ENCODE data around the gene FBXW12. TPM values are rescaled to one million over a fixed set of nuclear protein-coding genes. Genes with fewer than 3 reads are reported as not detected.
A peak's percentile ranks its signal among the peaks of the same experiment; 100 is the strongest.

FBXW12 gene
- total RNA-seq, 1 experiment from 2014 or later = 2.0 TPM

DNA sequence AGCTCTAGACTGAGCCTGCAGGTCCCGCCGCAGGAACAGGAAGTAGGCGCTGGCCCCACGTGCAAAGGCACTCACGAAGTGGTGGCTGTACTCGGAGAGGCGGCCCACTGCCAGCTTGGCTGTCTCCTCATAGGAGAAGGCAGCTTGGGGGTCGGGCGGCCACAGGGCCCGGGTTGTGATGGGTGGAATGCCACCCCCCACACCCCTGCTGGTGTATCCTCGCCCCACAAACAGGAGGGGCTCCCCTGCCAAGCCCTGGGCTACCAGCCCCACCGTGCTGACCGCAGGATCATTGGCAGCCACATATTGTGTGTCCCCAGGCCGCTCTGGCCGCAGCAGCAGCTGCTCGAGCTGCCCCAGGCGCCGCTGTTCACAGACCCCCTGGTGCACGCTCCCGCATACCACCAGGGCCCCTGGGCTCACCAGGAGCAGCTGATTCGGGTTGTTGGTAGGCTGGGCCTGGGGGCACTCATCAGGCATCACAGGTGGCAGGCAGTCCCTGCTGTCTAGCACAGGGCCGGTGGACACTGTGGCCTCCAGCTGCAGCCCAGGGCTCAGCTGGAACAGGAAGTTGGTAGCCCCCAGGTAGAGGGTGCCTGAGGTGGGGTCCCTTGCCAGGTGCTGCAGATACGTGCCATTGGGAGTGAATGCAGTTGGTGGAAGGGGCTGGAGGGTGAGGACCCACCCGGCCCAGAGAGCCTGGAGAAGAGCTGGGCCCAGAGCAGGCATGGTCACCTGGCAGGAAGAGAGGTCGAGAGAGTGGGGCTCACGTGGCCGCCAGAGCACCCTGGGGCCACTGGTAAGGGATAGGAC is 52.1 kb downstream of the FBXW12 start:
- Mint-ChIP-seq H3K9me3 (no peaks in the 10 kb centered on the region), H3K27me3 (ENCODE audit: low read depth) (no peaks in the 10 kb centered on the region), H3K36me3 (no peaks in the 10 kb centered on the region; the same call in 1 of the 2 replicates), H3K27ac (peak overlapping the region; percentile 16; the same call in 1 of the 2 replicates), H3K4me3 (no peak overlapping the region), H3K4me1 (peaks cover 31% of the 10 kb centered on the region)
- CTCF ChIA-PET = interaction anchor here (0.7 to 18.3 kb wide), 6 partner anchors 9 to 125 kb away, joined by 3 to 218 read pairs (median 8); partner anchors contain the start of genes ATRIP, CCDC51 and TMA7
- TF ChIP-seq GTF2I (CRISPR knock-in tag; conservative IDR thresholded peaks at IDR 0.05) (no peak), ZNF423 (CRISPR knock-in tag; IDR thresholded peaks at IDR 0.05) (no peak), ZNF232 (CRISPR knock-in tag; IDR thresholded peaks at IDR 0.05) (no peak), TCF7 (CRISPR knock-in tag; IDR thresholded peaks at IDR 0.05; ENCODE audit: low read depth) (no peak), ESRRA (CRISPR knock-in tag; IDR thresholded peaks at IDR 0.05; ENCODE audit: borderline replicate concordance) (no peak), SP1 (CRISPR knock-in tag; conservative IDR thresholded peaks at IDR 0.05) (no peak), CTCF (IDR thresholded peaks at IDR 0.05) (no peak), GABPB1 (CRISPR knock-in tag; IDR thresholded peaks at IDR 0.05) (no peak), IRF1 (CRISPR knock-in tag; IDR thresholded peaks at IDR 0.05) (no peak), ZNF416 (CRISPR knock-in tag; IDR thresholded peaks at IDR 0.05) (no peak), ZNF121 (CRISPR knock-in tag; IDR thresholded peaks at IDR 0.05) (no peak)
- TF ChIP-seq, protein P1, sequence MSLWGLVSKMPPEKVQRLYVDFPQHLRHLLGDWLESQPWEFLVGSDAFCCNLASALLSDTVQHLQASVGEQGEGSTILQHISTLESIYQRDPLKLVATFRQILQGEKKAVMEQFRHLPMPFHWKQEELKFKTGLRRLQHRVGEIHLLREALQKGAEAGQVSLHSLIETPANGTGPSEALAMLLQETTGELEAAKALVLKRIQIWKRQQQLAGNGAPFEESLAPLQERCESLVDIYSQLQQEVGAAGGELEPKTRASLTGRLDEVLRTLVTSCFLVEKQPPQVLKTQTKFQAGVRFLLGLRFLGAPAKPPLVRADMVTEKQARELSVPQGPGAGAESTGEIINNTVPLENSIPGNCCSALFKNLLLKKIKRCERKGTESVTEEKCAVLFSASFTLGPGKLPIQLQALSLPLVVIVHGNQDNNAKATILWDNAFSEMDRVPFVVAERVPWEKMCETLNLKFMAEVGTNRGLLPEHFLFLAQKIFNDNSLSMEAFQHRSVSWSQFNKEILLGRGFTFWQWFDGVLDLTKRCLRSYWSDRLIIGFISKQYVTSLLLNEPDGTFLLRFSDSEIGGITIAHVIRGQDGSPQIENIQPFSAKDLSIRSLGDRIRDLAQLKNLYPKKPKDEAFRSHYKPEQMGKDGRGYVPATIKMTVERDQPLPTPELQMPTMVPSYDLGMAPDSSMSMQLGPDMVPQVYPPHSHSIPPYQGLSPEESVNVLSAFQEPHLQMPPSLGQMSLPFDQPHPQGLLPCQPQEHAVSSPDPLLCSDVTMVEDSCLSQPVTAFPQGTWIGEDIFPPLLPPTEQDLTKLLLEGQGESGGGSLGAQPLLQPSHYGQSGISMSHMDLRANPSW (CRISPR knock-in tag; conservative IDR thresholded peaks at IDR 0.05; ENCODE audit: low read depth) = no peak
- TF ChIP-seq, protein P2, sequence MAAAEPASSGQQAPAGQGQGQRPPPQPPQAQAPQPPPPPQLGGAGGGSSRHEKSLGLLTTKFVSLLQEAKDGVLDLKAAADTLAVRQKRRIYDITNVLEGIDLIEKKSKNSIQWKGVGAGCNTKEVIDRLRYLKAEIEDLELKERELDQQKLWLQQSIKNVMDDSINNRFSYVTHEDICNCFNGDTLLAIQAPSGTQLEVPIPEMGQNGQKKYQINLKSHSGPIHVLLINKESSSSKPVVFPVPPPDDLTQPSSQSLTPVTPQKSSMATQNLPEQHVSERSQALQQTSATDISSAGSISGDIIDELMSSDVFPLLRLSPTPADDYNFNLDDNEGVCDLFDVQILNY (CRISPR knock-in tag; IDR thresholded peaks at IDR 0.05) = no peak
- TF ChIP-seq, protein P3, sequence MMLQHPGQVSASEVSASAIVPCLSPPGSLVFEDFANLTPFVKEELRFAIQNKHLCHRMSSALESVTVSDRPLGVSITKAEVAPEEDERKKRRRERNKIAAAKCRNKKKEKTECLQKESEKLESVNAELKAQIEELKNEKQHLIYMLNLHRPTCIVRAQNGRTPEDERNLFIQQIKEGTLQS (CRISPR knock-in tag; conservative IDR thresholded peaks at IDR 0.05) = no peak
- TF ChIP-seq, protein P4, sequence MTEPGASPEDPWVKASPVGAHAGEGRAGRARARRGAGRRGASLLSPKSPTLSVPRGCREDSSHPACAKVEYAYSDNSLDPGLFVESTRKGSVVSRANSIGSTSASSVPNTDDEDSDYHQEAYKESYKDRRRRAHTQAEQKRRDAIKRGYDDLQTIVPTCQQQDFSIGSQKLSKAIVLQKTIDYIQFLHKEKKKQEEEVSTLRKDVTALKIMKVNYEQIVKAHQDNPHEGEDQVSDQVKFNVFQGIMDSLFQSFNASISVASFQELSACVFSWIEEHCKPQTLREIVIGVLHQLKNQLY (CRISPR knock-in tag; IDR thresholded peaks at IDR 0.05) = no peak
- TF ChIP-seq, protein P5, sequence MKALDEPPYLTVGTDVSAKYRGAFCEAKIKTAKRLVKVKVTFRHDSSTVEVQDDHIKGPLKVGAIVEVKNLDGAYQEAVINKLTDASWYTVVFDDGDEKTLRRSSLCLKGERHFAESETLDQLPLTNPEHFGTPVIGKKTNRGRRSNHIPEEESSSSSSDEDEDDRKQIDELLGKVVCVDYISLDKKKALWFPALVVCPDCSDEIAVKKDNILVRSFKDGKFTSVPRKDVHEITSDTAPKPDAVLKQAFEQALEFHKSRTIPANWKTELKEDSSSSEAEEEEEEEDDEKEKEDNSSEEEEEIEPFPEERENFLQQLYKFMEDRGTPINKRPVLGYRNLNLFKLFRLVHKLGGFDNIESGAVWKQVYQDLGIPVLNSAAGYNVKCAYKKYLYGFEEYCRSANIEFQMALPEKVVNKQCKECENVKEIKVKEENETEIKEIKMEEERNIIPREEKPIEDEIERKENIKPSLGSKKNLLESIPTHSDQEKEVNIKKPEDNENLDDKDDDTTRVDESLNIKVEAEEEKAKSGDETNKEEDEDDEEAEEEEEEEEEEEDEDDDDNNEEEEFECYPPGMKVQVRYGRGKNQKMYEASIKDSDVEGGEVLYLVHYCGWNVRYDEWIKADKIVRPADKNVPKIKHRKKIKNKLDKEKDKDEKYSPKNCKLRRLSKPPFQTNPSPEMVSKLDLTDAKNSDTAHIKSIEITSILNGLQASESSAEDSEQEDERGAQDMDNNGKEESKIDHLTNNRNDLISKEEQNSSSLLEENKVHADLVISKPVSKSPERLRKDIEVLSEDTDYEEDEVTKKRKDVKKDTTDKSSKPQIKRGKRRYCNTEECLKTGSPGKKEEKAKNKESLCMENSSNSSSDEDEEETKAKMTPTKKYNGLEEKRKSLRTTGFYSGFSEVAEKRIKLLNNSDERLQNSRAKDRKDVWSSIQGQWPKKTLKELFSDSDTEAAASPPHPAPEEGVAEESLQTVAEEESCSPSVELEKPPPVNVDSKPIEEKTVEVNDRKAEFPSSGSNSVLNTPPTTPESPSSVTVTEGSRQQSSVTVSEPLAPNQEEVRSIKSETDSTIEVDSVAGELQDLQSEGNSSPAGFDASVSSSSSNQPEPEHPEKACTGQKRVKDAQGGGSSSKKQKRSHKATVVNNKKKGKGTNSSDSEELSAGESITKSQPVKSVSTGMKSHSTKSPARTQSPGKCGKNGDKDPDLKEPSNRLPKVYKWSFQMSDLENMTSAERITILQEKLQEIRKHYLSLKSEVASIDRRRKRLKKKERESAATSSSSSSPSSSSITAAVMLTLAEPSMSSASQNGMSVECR (CRISPR knock-in tag; IDR thresholded peaks at IDR 0.05; ENCODE audit: borderline replicate concordance) = no peak
- TF ChIP-seq, protein P6, sequence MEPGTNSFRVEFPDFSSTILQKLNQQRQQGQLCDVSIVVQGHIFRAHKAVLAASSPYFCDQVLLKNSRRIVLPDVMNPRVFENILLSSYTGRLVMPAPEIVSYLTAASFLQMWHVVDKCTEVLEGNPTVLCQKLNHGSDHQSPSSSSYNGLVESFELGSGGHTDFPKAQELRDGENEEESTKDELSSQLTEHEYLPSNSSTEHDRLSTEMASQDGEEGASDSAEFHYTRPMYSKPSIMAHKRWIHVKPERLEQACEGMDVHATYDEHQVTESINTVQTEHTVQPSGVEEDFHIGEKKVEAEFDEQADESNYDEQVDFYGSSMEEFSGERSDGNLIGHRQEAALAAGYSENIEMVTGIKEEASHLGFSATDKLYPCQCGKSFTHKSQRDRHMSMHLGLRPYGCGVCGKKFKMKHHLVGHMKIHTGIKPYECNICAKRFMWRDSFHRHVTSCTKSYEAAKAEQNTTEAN (CRISPR knock-in tag; IDR thresholded peaks at IDR 0.05) = no peak
- POLR2A ChIA-PET = interaction anchor here (1.5 kb wide), 1 partner anchor 9 kb away, joined by 4 read pairs; no protein-coding TSS in a partner anchor
- ATAC-seq = no peak
- no peak for DNase-seq (ENCODE audit: low spot score)
